GM21381 (cell line): ENCODE measurements around the gene IKZF2.

Experiments used
- ATAC-seq: cut with Tn5 transposase; IDR thresholded peaks from one replicate; pipeline ENCODE4 v1.9.1; 2021; ENCODE audit warnings: mild to moderate bottlenecking, moderate library complexity; ENCODE audit not compliant: unreplicated experiment

The IKZF2 gene

GRCh38 chr2:212968284-212969081, 182.9 kb downstream of the IKZF2 start:
- ATAC-seq: peak; percentile 54

GRCh38 chr2:212966884-212967283, 184.5 kb downstream of the IKZF2 start:
- ATAC-seq: no peak

GRCh38 chr2:212962691-212963090, 188.7 kb downstream of the IKZF2 start:
- ATAC-seq: no peak

- peak; percentile 72 for ATAC-seq
Measured at GRCh38 chr2:212961255-212961654, 190.2 kb downstream of the IKZF2 start.

- ATAC-seq: no peak
Measured at GRCh38 chr2:212960336-212960735, 191.1 kb downstream of the IKZF2 start.

- no peak for ATAC-seq
Measured at GRCh38 chr2:212959471-212960117, 191.8 kb downstream of the IKZF2 start.

- no peak for ATAC-seq
Measured at GRCh38 chr2:212958757-212959295, 192.6 kb downstream of the IKZF2 start.

- ATAC-seq: no peak
Measured at GRCh38 chr2:212958133-212958532, 193.3 kb downstream of the IKZF2 start.

GRCh38 chr2:212957624-212958023, 193.8 kb downstream of the IKZF2 start:
- no peak for ATAC-seq

- no peak for ATAC-seq
Measured at GRCh38 chr2:212956665-212957607, 194.5 kb downstream of the IKZF2 start.

- peak; percentile 93 for ATAC-seq
Measured at GRCh38 chr2:212953170-212953920, 198.1 kb downstream of the IKZF2 start.

GRCh38 chr2:212949786-212950185, 201.6 kb downstream of the IKZF2 start:
- no peak for ATAC-seq
